Stimulated activated CD8-positive, alpha-beta memory T cell treated with anti-CD3 and anti-CD28 coated beads, Interleukin-12 subunit alpha, Interleukin-12 subunit beta, amount 100 ng/mL, for 1 hour (primary cell): ENCODE measurements around the gene HYDIN.
"Not testable (repeated sequence)": the region's sequence is repeated elsewhere in the genome, so short reads cannot be mapped to it uniquely, and the experiment has no call there.

Experiments used
- DNase-seq: peaks from one replicate; pipeline ENCODE4 v3.0.0-alpha.2; 2020; ENCODE audit warnings: low read depth

The HYDIN gene

DNA sequence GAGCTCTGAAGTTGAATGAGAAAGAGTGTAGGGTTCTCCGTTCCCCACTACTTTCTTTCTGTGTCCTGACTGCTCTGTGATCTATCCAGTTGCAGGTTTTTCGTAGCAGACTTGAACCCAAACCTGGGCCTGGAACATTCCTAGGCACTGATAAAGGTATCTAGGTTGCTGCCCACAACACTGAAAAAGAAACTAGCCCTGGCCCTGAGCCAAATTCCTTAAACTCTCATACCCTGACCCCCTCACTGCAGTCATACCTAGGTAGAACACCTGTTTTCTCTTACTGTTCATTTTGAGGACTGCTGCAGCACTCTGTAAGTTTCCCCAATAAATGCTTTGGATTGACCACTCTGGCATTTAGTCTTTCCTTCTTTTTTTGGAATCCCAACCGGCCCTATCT, 5.4 kb downstream of the HYDIN start:
- DNase-seq = no peak

DNA sequence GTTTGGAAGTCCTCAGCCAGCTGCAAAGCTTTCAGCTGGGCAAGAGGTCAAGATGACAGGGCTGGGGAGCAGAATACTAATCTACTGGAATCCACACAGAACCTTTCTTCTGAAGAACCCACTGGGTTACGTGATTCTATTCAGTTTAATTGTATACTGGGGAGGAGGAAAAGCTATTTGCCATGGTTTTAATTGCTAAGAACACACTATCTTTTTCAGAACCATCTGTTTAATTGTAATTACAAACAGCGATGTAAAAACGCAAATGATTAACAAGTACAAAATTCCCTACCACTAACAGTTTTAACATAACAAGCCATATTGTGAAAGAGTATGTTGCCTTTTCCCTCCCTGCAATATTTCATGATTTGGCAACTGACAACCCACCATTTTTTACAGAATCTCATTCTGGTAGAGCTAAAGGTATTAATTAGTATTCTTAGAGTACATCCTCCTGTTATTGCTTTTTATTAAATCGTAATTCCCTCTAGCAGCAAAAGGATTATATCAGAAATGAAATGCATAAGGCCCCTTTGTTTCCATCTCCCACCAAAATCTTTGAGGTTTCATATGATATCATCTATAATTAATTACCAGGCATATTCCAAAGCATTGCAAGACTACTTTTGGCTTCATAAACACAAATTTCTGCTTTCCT, 12.1 kb downstream of the HYDIN start:
- no peak for DNase-seq

DNA sequence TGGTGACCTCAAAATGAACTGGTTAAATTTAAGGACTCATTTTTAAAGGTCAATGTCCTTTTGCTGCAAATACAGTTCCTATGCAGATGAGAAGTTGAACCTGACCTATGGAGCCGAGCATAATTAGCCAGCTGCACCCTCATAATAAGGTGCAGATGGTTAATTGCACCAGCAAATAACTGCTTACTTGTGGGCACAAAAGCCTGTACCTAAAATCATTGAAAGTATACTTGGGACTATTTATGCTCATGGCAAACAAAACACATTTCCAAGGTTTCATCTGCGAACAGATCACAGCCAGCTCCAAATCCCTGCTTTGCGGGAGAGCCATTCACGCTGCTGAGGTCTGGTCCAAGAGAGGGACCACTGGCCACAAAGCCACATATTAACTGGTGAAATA, 13.0 kb downstream of the HYDIN start:
- DNase-seq = no peak

DNA sequence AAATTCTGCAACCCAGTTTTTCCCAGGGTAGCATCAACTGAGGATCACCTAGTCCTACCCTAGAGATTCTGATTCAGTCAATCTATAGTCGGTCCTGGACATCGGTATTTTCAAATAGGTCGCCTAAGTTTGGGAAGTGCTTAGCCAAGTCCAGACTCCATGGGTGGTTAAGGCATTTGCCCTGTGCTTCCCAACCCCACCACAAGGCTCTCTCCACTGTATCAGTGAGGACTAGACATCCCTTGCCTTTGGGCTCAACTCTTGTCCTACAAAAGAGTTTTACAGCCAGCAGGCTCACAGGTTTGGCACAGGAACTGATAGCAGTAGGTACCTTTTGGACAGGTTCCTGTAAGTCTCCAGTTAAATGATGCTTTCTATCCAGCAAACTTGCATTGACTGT, 13.8 kb downstream of the HYDIN start:
- no peak for DNase-seq

DNA sequence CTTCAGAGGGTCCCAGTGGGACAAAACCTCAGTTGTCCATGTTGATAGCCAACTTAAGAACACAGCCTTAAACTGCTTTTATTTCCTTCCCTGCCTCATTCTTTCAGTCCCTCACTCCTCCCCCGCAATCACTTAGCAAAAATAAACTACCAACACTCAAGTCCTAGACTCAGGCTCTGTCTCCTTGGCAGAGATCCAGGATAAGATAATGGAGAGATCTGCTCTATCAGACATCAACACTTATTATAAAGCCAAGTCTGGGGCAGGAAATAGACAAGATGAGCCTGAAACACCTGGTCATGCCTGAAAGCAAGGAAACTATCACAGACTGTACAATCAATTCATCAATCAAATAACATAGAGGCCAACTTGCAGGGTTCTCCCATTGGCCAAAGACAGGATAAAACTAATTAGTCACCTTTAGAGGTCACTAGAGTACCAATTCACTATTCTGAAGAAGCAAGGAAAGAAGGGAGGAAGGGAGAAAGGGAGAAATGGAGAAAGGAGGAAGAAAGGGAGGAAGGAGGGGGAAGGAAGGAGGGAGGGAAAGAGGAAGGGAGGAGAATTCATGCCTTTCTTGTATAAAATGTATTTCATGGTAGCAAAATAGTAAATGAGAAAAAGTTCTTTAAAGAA, 15.7 kb downstream of the HYDIN start:
- no peak for DNase-seq

DNA sequence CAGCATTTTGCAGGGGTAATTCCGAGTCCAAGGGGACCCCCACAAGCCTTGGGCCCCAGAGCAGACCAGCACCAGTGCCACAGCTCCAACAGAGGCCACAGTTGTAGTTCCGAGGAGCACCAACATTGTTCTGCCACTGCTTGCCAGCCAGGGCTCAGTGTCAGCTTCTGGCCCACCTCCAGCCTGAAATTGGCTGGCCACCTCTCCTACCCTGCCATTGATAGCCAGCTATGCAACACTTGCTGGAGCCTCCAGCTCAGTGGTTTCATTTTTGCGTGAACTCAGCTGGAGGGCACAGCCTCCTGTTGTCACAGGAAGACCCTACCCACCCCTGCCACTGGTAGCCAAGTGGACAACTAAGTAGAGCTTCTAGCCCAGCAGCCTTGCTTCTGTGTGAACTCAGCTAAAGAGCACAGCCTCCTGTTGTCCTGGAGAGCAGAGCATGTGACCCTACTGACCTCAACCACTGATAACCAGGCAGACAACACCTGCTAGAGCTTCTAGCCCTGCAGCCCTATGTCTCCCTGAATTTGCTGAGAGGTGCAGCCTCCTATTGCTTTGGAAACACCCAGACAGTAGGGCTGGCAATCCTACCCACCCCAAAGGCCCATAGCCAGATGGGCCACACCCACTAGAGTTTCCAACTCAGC, 24.9 kb downstream of the HYDIN start:
- DNase-seq = no peak

DNA sequence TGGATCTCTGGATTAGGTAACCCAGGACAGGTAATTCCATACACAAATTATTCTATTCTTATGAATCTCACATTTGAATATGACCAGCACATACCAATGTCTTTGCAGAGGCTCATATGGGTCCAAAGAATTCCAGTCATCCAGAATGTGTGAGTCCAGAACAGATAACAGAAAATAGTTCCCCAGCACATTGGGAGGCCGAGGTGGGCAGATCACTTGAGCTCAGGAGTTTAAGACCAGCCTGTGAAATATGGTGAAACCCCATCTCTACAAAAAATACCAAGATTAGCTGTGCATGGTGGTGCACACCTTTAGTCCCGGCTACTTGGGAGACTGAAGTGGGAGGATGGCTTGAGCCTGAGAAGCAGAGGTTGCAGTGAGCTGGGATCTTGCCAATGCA, 26.9 kb downstream of the HYDIN start:
- no peak for DNase-seq

DNA sequence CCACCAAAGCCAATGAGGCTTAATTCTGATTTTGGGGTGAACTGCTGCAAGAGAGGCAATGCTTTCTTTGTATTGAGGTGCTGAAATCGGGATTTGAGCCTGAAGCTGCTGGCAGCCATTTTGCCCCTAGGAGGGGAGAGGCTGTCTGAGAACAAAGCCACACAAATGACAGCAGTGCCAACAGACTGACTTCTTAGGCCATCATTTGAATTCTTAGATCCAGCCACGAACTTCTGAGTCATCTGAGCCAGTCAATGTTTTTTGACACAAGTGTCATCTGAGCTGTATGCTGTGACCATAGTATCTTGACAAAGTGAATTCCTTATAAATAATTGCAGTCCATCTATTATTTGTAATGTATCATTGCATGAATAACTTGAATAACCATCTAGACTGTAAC, 29.0 kb downstream of the HYDIN start:
- DNase-seq = no peak

DNA sequence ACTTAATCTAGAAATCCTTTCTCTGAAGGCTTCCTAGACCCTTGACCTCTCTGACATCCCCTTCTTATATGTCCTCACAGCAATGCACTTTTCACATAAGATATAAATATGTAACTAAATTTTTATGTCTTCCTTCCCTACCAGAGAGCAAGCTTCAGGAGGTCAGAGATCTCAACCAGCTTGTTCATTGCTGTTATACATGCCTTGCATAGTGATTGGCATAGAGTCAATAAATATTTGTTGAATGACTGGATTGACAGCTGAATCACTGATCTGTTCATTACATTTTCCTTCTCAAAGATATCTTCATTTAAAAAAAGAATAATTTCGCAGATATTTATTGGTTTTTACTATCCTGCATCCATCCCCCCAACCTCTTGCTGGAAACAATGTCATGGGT, 29.5 kb downstream of the HYDIN start:
- DNase-seq = no peak

DNA sequence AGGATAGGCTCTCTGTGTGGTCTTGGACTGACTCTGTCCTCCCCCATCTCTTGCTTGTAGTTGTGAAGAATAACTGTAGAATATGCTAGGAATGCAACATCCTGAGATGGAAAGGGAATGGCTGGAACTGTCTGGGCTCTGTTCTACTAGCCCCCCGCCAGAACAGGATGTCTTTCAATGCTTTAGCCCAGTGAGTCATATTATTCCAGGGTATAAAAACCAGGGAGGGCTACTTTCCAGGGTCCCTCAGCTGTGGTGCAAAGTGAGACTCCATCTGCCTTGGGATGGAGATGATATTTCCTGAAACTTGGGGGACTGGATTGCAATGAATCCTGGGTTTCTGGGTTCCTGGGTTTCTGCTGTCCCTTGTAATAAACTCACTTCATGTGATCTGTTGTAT, 32.1 kb downstream of the HYDIN start:
- no peak for DNase-seq

DNA sequence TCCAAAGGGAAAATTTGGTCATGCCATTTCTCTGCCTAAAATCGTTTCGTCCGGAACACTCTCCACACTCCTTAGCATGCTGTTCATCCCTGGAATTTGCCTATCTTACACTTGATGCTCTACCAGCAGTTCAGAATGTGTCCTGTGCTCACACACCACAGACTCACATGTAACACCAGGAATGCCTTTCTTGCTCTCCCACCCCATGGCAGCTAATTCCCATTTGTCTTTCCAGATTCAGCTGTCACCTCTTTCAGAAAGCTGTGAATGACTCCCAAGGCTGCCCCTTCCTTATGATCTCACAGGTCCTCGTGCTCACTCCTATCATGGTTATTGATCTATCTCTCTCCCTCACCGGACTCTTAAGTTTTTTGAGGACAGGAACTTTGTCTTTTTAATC, 38.1 kb downstream of the HYDIN start:
- DNase-seq = no peak

DNA sequence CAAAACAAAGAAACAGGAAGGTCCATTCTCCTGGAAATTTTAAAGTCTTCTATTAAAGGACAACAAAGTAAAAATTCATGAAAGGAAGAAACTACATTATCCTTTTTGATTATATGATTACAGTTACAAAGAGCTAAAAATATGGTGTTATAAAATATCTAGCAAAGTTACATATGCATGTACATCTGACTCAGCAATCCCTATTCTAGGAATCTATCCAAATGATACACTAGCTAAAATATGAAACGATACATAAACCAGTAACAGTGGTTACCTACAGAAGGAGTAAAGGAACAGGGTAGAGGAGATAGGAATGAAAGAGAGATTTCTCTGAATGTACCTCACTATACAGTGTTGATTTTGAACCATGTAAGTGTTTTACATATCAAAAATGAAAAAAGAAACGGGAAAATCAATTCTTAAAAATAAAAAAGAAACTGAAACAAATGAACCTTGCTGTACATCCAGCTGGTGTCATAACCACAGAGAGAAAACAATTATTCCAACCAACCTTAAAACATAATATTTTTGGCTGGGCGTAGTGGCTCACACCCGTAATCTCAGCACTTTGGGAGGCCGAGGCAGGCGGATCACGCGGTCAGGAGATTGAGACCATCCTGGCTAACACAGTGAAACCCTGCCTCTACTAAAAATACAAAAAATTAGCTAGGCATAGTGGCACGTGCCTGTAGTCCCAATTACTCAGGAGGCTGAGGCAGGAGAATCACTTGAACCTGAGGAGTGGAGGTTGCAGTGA, 41.4 kb downstream of the HYDIN start:
- no peak for DNase-seq

DNA sequence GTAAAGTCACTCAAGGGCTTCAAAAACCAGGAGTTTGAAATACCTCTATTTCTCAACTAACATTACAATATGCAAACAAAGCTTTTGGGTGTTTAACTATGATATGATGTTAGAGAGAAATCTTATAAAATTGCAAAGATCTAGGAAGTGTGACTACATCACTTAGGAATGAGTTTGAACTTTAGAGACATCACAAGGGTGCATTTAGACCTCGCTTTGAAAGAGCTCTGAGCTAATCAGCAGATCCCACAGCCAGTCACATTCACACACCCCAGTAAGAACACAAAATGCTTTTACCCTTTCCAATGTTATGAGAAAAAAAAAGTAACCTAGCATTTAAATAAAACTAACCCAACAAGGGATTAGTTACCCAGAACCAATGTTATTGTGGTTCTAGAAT, 45.2 kb downstream of the HYDIN start:
- no peak for DNase-seq

DNA sequence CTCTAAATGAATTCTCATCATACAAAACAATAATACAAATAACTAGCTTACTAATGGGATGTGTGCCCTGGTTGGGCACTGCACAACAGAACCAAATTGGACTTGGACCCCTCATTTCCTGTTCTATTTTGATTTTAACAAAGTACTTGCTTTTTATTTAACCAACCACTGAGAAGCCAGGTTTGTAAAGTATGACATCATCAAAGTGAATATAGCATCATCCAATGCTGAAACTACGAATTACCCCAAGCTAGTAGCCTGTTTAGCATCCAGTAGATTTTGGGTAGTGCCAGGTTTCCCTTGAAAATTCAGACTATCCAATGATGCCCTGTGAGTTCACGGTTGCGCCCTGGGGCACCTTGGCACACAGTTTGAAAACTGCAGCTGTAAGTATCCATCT, 51.0 kb downstream of the HYDIN start:
- DNase-seq = no peak

DNA sequence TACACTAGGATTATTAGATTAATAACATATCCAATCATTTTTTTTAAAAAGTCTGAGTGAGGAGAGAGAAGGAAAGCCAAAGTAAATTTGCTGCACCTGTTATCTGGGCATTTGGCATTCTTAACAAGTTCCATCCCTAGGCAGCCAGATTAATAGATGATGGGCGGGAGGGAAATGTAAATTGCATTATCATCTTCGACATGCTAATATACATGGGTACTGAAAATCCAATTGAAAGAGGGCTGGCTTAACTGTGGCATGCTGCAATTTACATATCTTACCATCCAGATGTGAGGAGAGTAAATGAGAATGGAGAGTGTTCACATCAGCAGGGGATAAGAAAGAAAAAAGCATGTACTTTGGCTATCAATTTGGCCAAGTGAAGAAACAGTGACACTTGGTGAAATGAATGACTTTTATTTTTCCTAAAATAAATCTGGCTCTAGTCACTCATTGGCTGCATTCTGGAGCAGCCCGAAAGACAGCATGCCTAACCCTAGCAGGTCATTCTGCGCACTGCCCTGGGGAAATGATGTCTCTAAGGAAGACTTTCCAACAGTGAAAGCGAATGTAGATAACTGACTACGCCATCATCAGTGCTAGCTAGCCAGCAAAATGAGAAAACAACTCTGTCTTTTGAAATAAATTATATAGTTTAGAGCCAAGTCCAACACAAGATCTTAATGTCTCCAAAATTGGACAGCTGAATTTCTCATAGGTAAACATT, 57.9 kb downstream of the HYDIN start:
- DNase-seq = no peak

DNA sequence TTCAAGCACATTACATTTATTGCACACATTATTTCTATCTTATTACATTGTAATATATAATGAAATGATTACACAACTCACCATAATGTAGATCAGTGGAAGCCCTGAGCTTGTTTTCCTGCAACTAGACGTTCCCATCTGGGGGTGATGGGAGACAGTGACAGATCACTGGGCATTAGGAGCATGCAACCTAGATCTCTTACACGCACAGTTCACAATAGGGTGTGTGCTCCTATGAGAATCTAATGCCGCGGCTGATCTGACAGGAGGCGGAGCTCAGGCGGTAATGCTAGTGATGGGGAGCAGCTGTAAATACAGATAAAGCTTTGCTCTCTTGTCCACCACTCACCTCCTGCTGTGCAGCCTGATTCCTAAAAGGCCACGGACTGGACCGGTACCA, 69.5 kb downstream of the HYDIN start:
- DNase-seq = not testable (repeated sequence)

DNA sequence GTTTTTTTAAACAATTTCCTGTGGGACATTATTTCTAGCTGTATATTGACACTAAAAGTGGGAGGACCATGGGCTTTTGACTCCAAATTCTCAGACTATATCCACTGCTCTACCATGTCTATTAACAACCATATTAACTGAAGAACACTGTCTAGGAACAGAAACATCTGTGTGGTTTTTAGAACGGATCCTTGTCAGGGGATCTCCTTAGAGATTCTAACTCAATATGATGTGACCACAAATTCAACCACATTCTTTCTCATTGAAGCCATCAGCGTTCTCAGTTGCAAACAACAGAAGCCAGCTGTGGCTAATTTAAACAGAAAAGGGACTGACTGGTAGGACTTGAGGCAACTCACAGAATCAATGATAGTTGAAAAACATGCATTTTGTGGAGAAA, 73.2 kb downstream of the HYDIN start:
- not testable (repeated sequence) for DNase-seq

DNA sequence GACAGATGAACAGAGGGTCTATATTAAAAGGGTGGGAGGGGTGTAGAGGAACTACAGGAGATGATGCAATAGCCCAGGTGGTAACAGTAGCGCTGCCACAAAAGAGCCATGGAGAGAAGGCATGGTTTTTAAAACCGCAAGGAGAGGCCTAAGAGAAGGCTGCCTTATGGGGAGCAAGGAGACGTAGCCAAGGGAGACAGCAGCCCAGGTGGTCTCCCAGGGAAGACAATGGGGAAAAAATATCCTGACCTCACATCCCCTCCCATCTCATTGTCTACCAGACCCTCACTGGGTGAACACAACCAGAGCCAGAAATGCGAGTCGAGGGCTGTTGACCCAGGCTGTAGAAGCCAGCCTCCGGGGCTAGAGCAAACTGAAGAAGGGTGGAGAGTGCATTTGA, 77.2 kb downstream of the HYDIN start:
- DNase-seq = not testable (repeated sequence)

DNA sequence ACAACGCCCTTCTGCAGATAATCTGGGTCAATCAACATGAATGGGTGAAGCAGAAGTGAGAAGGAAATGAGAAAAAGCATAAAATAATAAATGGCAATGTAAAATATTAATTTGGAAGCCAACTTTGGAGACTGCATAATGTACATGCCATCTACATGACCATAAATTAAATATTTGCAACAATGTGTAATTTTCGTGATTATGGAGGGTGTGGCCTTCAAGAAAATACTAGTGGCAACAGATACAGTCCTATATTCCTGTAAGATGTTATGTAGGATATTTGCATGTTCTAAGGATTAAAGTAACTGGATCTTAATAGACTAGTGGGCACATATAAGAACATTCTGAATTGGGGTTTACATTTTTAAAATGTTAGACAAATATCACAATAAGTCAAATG, 78.9 kb downstream of the HYDIN start:
- not testable (repeated sequence) for DNase-seq

DNA sequence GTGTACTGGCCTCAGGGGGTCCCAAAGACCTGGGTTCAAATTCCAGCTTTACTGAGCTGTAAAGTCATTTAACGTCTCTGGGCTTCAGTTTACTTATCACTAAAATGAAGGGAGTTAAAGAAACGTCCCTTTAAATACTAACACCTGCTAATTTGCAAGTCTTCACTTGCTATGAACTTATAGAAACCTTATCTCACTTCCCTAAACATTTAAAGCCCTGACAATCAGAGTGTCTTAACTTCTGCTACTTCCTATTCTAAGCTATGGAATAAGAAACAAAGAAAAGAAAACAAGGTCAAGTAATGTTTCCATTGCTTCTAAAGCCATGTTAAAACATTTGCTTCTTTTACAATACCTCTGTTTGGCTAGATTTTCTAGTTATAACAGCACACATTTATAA, 87.3 kb downstream of the HYDIN start:
- not testable (repeated sequence) for DNase-seq

DNA sequence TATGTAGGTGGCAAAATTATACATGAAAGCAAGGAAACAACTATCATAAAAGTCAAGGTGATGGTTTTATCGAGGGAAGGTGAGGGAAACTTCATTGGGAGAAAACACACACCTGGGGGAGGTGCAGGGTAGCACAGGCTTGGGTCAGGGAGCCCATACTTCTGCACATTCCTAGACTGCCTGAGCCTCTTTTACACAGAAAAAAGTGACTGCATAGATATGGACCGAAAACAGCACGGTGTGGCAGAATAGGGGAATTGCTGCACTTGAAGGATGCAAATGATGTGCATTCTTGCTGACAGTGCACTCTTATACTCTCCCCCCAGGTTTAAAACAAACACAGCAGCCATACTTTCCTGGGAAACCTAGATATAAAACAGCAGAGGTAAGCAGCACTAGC, 120.0 kb downstream of the HYDIN start:
- DNase-seq = not testable (repeated sequence)

DNA sequence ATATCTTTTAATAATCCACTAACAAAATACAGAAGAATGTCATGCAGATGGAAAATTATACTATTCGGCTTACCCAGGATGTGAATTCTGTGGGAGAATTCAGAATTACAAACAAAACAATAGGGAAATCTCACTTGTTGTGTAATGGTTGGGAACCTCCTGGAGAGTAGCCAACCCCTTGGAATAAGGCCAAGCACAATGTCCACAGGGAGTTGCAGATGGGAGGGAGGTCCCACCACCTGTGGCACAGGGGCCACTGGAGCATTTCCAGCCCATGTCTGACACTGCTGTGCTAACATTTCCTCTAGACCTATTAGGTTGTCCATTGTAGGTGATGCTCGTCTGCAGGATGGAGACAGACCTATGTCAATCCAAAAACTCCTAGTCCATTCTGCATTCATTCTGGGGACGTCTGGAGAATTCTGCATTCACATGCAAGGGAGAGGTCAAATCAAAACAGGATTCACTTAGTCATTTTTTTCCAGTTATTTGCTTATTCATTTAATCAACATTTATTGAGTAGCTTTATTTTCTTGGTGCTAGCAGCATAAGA, 120.8 kb downstream of the HYDIN start:
- DNase-seq = not testable (repeated sequence)
